HFFc6 (cell line): ENCODE data around the gene TRPV2. TPM values are rescaled to one million over a fixed set of nuclear protein-coding genes. Genes with fewer than 3 reads are reported as not detected.

ENCODE experiments used
- DNase-seq: peaks from one replicate; pipeline ENCODE4 v3.0.0-alpha.2; 2018
- H3K27ac Mint-ChIP-seq: 2 replicates; pipeline ENCODE4 v1.8.0; 2020; ENCODE audit warnings: mild to moderate bottlenecking, mixed read lengths
- H3K27me3 Mint-ChIP-seq: 2 replicates; pipeline ENCODE4 v1.8.0; 2021; ENCODE audit warnings: mild to moderate bottlenecking, moderate library complexity, mixed read lengths; ENCODE audit not compliant: insufficient read depth
- H3K36me3 Mint-ChIP-seq: 2 replicates; pipeline ENCODE4 v1.8.0; 2021; ENCODE audit warnings: low read depth, mixed read lengths
- H3K4me1 Mint-ChIP-seq: 2 replicates; pipeline ENCODE4 v1.8.0; 2020; ENCODE audit warnings: low read depth, mixed read lengths
- H3K4me3 Mint-ChIP-seq: 2 replicates; pipeline ENCODE4 v1.8.0; 2020; ENCODE audit warnings: mild to moderate bottlenecking, moderate library complexity, mixed read lengths
- H3K9me3 Mint-ChIP-seq: 2 replicates; pipeline ENCODE4 v1.8.0; 2020; ENCODE audit warnings: mild to moderate bottlenecking, mixed read lengths
- CTCF ChIP-seq: fragments of 200-600 bp; sonication (generic); IDR thresholded peaks from 2 replicates; pipeline ENCODE4 v1.5.0; 2021; ENCODE audit warnings: antibody characterized with exemption, mild to moderate bottlenecking
- total RNA-seq, 6 experiments: library from RNA; stranded (reverse); fragmentation: NEBNext Ultra II Directional; extraction: Animal tissue kit (Norgen Biotek cat#: 25700); gene quantifications; 2 replicates in 1 of 6; 3 replicates in 5 of 6; pipeline ENCODE4 v1.2.3, GENCODE V29; 2021

The TRPV2 gene
- total RNA-seq, 6 experiments from 2014 or later, result 2.9 to 19.5 (median 18.1) TPM

- H3K4me3 Mint-ChIP-seq, result no peak overlapping the region
- peak overlapping the region; percentile 91 for H3K27ac Mint-ChIP-seq
- DNase-seq, result no peak
- no peaks in the 10 kb centered on the region for H3K36me3 Mint-ChIP-seq
- H3K27me3 Mint-ChIP-seq, result no peaks in the 10 kb centered on the region; the same call in 1 of the 2 replicates
- no peak for TF ChIP-seq CTCF
- no peaks in the 10 kb centered on the region for H3K9me3 Mint-ChIP-seq
- H3K4me1 Mint-ChIP-seq, result peaks cover 32% of the 10 kb centered on the region
Measured at GRCh38 chr17:16477666-16478065, 62.3 kb downstream of the TRPV2 start.

GRCh38 chr17:16478649-16479048 lies 63.3 kb downstream of the TRPV2 start:
- H3K27ac Mint-ChIP-seq, result peak overlapping the region; percentile 91; the same call in 1 of the 2 replicates
- H3K36me3 Mint-ChIP-seq, result no peaks in the 10 kb centered on the region
- no peak overlapping the region; the same call in 1 of the 2 replicates for H3K4me3 Mint-ChIP-seq
- peaks cover 2% of the 10 kb centered on the region for H3K27me3 Mint-ChIP-seq
- DNase-seq, result no peak
- no peaks in the 10 kb centered on the region for H3K9me3 Mint-ChIP-seq
- peaks cover 32% of the 10 kb centered on the region for H3K4me1 Mint-ChIP-seq
- no peak for TF ChIP-seq CTCF

GRCh38 chr17:16479264-16479663 lies 63.9 kb downstream of the TRPV2 start:
- H3K27ac Mint-ChIP-seq, result no peak overlapping the region

GRCh38 chr17:16480995-16481394 lies 65.6 kb downstream of the TRPV2 start:
- no peak overlapping the region for H3K27ac Mint-ChIP-seq
- DNase-seq, result no peak
- H3K4me1 Mint-ChIP-seq, result peaks cover 33% of the 10 kb centered on the region
- H3K27me3 Mint-ChIP-seq, result peaks cover 2% of the 10 kb centered on the region; the same call in 1 of the 2 replicates
- no peaks in the 10 kb centered on the region for H3K9me3 Mint-ChIP-seq
- TF ChIP-seq CTCF, result no peak
- H3K4me3 Mint-ChIP-seq, result no peak overlapping the region
- no peaks in the 10 kb centered on the region for H3K36me3 Mint-ChIP-seq

More at GRCh38 chr17:16479264-16479663, 63.9 kb downstream of the TRPV2 start:
- H3K4me3 Mint-ChIP-seq, result no peak overlapping the region
- H3K9me3 Mint-ChIP-seq, result no peaks in the 10 kb centered on the region
- H3K36me3 Mint-ChIP-seq, result no peaks in the 10 kb centered on the region
- H3K27me3 Mint-ChIP-seq, result peaks cover 2% of the 10 kb centered on the region
- H3K4me1 Mint-ChIP-seq, result peaks cover 31% of the 10 kb centered on the region
- no peak for DNase-seq
- no peak for TF ChIP-seq CTCF

- Mint-ChIP-seq H3K9me3 (no peaks in the 10 kb centered on the region), H3K36me3 (no peaks in the 10 kb centered on the region), H3K27ac (no peak overlapping the region), H3K4me3 (no peak overlapping the region), H3K4me1 (peaks cover 38% of the 10 kb centered on the region), H3K27me3 (peaks cover 2% of the 10 kb centered on the region)
- no peak for TF ChIP-seq CTCF
- no peak for DNase-seq
Measured at GRCh38 chr17:16482253-16482652, 66.9 kb downstream of the TRPV2 start.
